ENCODE measurements around the gene TIRAP. TPM values are rescaled to one million over a fixed set of nuclear protein-coding genes. Genes with fewer than 3 reads are reported as not detected.

TIRAP gene
- total RNA-seq, 4 donors from 2014 or later = 6.6 to 18.1 (median 13.5) TPM

GRCh38 chr11:126340960-126341606 lies 58.2 kb downstream of the TIRAP start:
- Histone ChIP-seq H3K9me3 (no peaks in the 10 kb centered on the region), H3K4me3 (no peak overlapping the region), H3K27ac (peak overlapping the region in 1 of 4 donors; percentile 43), H3K27me3 (no peaks in the 10 kb centered on the region), H3K36me3 (peaks cover 0 to 46% of the 10 kb centered on the region in 2 donors), H3K4me1 (peaks cover 0 to 42% (median 9%) of the 10 kb centered on the region in 3 donors)
- no peak for ATAC-seq
- 78 to 87% methylated on average over 4 to 5 of the region's 7 CpGs for WGBS, 2 donors (ENCODE audit: low coverage in 1 of 2)
- TF ChIP-seq POLR2AphosphoS5 (IDR thresholded peaks at IDR 0.05) (no peak), EP300 (IDR thresholded peaks at IDR 0.05) (no peak), POLR2A (IDR thresholded peaks at IDR 0.05) (no peak), CTCF (IDR thresholded peaks at IDR 0.05) (no peak)

DNA sequence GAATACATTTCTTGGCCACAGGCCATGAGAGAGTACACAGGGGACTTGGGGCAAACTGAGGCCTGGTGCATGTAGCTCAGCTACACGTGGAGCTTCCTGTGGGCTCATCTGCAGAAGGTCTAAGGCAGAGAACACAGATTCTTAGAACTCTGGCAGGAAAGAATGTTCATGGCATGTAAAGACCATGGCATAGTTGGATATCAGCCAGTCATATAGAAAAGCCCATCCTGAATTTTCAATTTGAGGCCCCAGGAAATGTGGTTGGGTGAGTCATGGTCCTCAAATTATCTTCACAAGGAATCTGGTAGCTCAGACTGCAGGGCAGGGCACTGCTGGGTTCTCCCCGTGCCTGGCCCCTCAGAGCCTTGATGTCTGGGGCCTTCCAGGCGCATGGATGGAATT lies 58.9 kb downstream of the TIRAP start:
- peak overlapping the region in 1 of 4 donors; percentile 43 for H3K27ac ChIP-seq
- H3K36me3 ChIP-seq = peaks cover 0 to 51% of the 10 kb centered on the region in 2 donors
- H3K9me3 ChIP-seq = no peaks in the 10 kb centered on the region
- no peak for TF ChIP-seq CTCF (IDR thresholded peaks at IDR 0.05)
- TF ChIP-seq POLR2A (IDR thresholded peaks at IDR 0.05) = no peak
- TF ChIP-seq POLR2AphosphoS5 (IDR thresholded peaks at IDR 0.05) = no peak
- TF ChIP-seq EP300 (IDR thresholded peaks at IDR 0.05) = no peak
- ATAC-seq = no peak
- 66% methylated on average over 3 of the region's 3 CpGs; no CpG with 5 or more reads in 1 of the 2 donors for WGBS, 2 donors (ENCODE audit: low coverage in 1 of 2)
- no peak overlapping the region for H3K4me3 ChIP-seq
- peaks cover 0 to 47% (median 11%) of the 10 kb centered on the region in 3 donors for H3K4me1 ChIP-seq
- H3K27me3 ChIP-seq = no peaks in the 10 kb centered on the region

- no peaks in the 10 kb centered on the region for H3K27me3 ChIP-seq
- H3K27ac ChIP-seq = no peak overlapping the region
- H3K4me3 ChIP-seq = no peak overlapping the region
- WGBS, 2 donors (ENCODE audit: low coverage in 1 of 2) = 96 to 100% methylated on average over 4 to 8 of the region's 16 CpGs
- TF ChIP-seq POLR2AphosphoS5 (IDR thresholded peaks at IDR 0.05) (no peak), CTCF (IDR thresholded peaks at IDR 0.05) (no peak), POLR2A (IDR thresholded peaks at IDR 0.05) (no peak), EP300 (IDR thresholded peaks at IDR 0.05) (no peak)
- ATAC-seq = no peak
- H3K9me3 ChIP-seq = no peaks in the 10 kb centered on the region
- peaks cover 0 to 57% (median 14%) of the 10 kb centered on the region in 3 donors for H3K4me1 ChIP-seq
- H3K36me3 ChIP-seq = peaks cover 0 to 51% of the 10 kb centered on the region in 2 donors
These were observed 60.2 kb downstream of the TIRAP start for GRCh38 chr11:126343051-126343450.

Small RNA genes lying within 50 kb of the gene (small RNA-seq; reads per million reads assigned to genes)
- 0 reads per million in 4 donors for gene RN7SL351P

Other genes starting within 250 kb of the TIRAP start
- gene CDON, start 220.2 kb upstream of the TIRAP start, total RNA-seq = 10 to 100 TPM; 14.2 to 40.9 (median 29.1) TPM
- 10 to 100 TPM; 13.2 to 18.8 (median 14.0) TPM for gene RPUSD4, start 71.4 kb upstream of the TIRAP start, total RNA-seq
- gene FAM118B, start 71.3 kb upstream of the TIRAP start, total RNA-seq = 10 to 100 TPM; 15.5 to 24.0 (median 19.9) TPM
- 10 to 100 TPM; 84.1 to 87.1 (median 86.7) TPM for gene SRPRA, start 14.2 kb upstream of the TIRAP start, total RNA-seq
- gene FOXRED1, start 13.9 kb upstream of the TIRAP start, total RNA-seq = 10 to 100 TPM in 3 of 4 donors, 1 to 10 TPM in 1; 9.9 to 17.4 (median 14.5) TPM
- gene DCPS, start 21.0 kb downstream of the TIRAP start, total RNA-seq = 10 to 100 TPM; 11.8 to 20.6 (median 15.9) TPM
- 10 to 100 TPM; 42.1 to 56.2 (median 47.2) TPM for gene ST3GAL4, start 72.6 kb downstream of the TIRAP start, total RNA-seq

Data from gastroesophageal sphincter (tissue), 4 donors.